Right lung (tissue), 5 donors: ENCODE data around the gene CHODL. TPM values are rescaled to one million over a fixed set of nuclear protein-coding genes. Genes with fewer than 3 reads are reported as not detected.

Experiments
- DNase-seq, 2 donors: peaks; one replicate each; pipeline ENCODE4 v3.0.0-alpha.2; 2013
- polyA plus RNA-seq, 5 donors: library from polyadenylated mRNA; unstranded; fragments of 120-200 nt; gene quantifications; one replicate each; pipeline versions ENCODE4 v1.2.1 to v1.2.3, GENCODE V29; 2013; ENCODE audit warnings: inconsistent platforms in 1 of 5, low replicate concordance in 1 of 5; ENCODE audit not compliant: insufficient read length in 5 of 5, insufficient read depth in 1 of 5

Gene CHODL
- polyA plus RNA-seq, 5 donors, result 2.4 to 5.9 (median 3.4) TPM

- DNase-seq, result no peak
Measured at GRCh38 chr21:18275781-18276180, 31.1 kb downstream of the CHODL start.

GRCh38 chr21:18285379-18285778 lies 40.7 kb downstream of the CHODL start:
- no peak for DNase-seq

- DNase-seq, result no peak
Measured at GRCh38 chr21:18289876-18290275, 45.2 kb downstream of the CHODL start.

- DNase-seq, result no peak
Measured at GRCh38 chr21:18294100-18294499, 49.5 kb downstream of the CHODL start.

GRCh38 chr21:18298228-18298627 lies 53.6 kb downstream of the CHODL start:
- DNase-seq, result no peak

Other genes with a start within 250 kb of the CHODL start
- under 1 TPM in 2 of 5 donors, not detected in 3; 0.04 to 0.08 TPM for gene TMPRSS15, start 159.0 kb downstream of the CHODL start, polyA plus RNA-seq